GM21576 (cell line): ENCODE measurements around the gene CELA2B.

Experiments used
- ATAC-seq: cut with Tn5 transposase; IDR thresholded peaks from one replicate; pipeline ENCODE4 v1.9.1; 2021; ENCODE audit warnings: mild to moderate bottlenecking, moderate library complexity; ENCODE audit not compliant: unreplicated experiment

Gene CELA2B

GRCh38 chr1:15524021-15524282 lies 48.0 kb downstream of the CELA2B start, which contains the start of gene CASP9:
Gene CASP9, minus strand, starts transcription at chr1:15524215. Its CDS starts 15 bp downstream, at chr1:15524200.
- ATAC-seq, result no peak

GRCh38 chr1:15524283-15525049 lies 48.6 kb downstream of the CELA2B start:
- ATAC-seq, result peak; percentile 42

GRCh38 chr1:15525050-15526020 lies 49.4 kb downstream of the CELA2B start:
- no peak for ATAC-seq

- no peak for ATAC-seq
Measured at GRCh38 chr1:15526021-15526489, 50.2 kb downstream of the CELA2B start.

- peak; percentile 46 for ATAC-seq
Measured at GRCh38 chr1:15526490-15527339, 50.8 kb downstream of the CELA2B start, which contains the start of gene DNAJC16. Gene DNAJC16, plus strand, starts transcription at chr1:15526848. Its CDS starts 2,258 bp downstream, at chr1:15529106.

GRCh38 chr1:15531003-15531402 lies 55.1 kb downstream of the CELA2B start:
- no peak for ATAC-seq

- ATAC-seq, result no peak
Measured at GRCh38 chr1:15531682-15532081, 55.8 kb downstream of the CELA2B start.

- no peak for ATAC-seq
Measured at GRCh38 chr1:15538771-15539170, 62.9 kb downstream of the CELA2B start.

- no peak for ATAC-seq
Measured at GRCh38 chr1:15540186-15540585, 64.3 kb downstream of the CELA2B start.
